B cell (primary cell): ENCODE data around the gene ALG8.

Experiments used
- EZH2 ChIP-seq: IDR thresholded peaks from 2 replicates; pipeline ENCODE4 v1.6.1; 2012; ENCODE audit warnings: borderline replicate concordance, low read depth, mild to moderate bottlenecking, moderate library complexity, low read length; ENCODE audit not compliant: insufficient read depth, poor library complexity, severe bottlenecking
- TF ChIP-seq, protein P1 (sequence below): fragments of 200-600 bp; IDR thresholded peaks from one replicate; pipeline ENCODE4 v1.8.0; 2022; ENCODE audit warnings: antibody characterized with exemption, mild to moderate bottlenecking

DNA sequence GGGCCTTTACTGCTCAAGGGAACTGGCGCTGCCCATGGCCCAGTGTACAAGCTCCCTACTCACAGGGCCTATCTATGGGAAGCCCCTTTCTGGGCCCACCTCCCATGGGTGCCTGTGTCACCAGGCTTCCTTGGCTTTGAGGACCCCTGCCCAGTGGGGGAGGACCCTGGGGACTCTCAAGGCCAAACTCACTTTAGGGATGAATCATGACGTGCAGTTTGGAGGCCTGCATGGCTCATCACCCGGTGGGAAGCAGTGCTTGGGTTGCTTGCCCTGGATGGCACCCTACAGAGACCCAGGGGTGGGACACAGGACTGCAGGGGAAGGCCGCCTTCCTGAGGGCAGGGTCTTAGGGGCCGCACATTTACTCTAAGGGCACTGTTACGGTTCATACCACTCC, 32.5 kb upstream of the ALG8 start:
- TF ChIP-seq, protein P1, sequence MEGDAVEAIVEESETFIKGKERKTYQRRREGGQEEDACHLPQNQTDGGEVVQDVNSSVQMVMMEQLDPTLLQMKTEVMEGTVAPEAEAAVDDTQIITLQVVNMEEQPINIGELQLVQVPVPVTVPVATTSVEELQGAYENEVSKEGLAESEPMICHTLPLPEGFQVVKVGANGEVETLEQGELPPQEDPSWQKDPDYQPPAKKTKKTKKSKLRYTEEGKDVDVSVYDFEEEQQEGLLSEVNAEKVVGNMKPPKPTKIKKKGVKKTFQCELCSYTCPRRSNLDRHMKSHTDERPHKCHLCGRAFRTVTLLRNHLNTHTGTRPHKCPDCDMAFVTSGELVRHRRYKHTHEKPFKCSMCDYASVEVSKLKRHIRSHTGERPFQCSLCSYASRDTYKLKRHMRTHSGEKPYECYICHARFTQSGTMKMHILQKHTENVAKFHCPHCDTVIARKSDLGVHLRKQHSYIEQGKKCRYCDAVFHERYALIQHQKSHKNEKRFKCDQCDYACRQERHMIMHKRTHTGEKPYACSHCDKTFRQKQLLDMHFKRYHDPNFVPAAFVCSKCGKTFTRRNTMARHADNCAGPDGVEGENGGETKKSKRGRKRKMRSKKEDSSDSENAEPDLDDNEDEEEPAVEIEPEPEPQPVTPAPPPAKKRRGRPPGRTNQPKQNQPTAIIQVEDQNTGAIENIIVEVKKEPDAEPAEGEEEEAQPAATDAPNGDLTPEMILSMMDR, result no peak
- TF ChIP-seq EZH2, result no peak
